NT2/D1 (cell line): ENCODE results near the gene SPINT2.

Experiments
- SUZ12 ChIP-seq: IDR thresholded peaks from 2 replicates; pipeline ENCODE4 v1.6.1; 2011; ENCODE audit not compliant: insufficient read length, insufficient read depth; ENCODE audit errors: extremely low read depth
- YY1 ChIP-seq: IDR thresholded peaks from 2 replicates; pipeline ENCODE4 v1.6.1; 2011; ENCODE audit not compliant: insufficient read length, insufficient read depth
- ZNF274 ChIP-seq: IDR thresholded peaks from 2 replicates; pipeline ENCODE4 v1.6.1; 2011; ENCODE audit warnings: mild to moderate bottlenecking, low read depth, low read length

- no peak for TF ChIP-seq ZNF274
- TF ChIP-seq YY1, result no peak
- no peak for TF ChIP-seq SUZ12
Measured at GRCh38 chr19:38307597-38307996, 43.2 kb downstream of the SPINT2 start.
